ENCODE data around the gene ZSCAN23. TPM values are rescaled to one million over a fixed set of nuclear protein-coding genes. Genes with fewer than 3 reads are reported as not detected.
A peak's percentile ranks its signal among the peaks of the same experiment; 100 is the strongest.
"Not testable (repeated sequence)": the region's sequence is repeated elsewhere in the genome, so short reads cannot be mapped to it uniquely, and the experiment has no call there.

ZSCAN23 gene
- total RNA-seq, 1 donor from 2014 or later: 2.1 TPM

- no peak for DNase-seq (ENCODE audit: low spot score)
- no peaks in the 10 kb centered on the region for H3K9me3 Mint-ChIP-seq (ENCODE audit: low read depth)
- no peak overlapping the region for H3K4me3 Mint-ChIP-seq (ENCODE audit: unreplicated experiment)
- no peak overlapping the region for H3K27ac Mint-ChIP-seq (ENCODE audit: unreplicated experiment)
- peaks cover 7% of the 10 kb centered on the region for H3K4me1 Mint-ChIP-seq (ENCODE audit: low read depth)
- TF ChIP-seq CTCF (IDR thresholded peaks at IDR 0.05): no peak
- peaks cover 12% of the 10 kb centered on the region for H3K27me3 Mint-ChIP-seq (ENCODE audit: low read depth)
- peaks cover 2% of the 10 kb centered on the region for H3K36me3 Mint-ChIP-seq (ENCODE audit: low read depth)
Observed at GRCh38 chr6:28449056-28449455, 5.8 kb upstream of the ZSCAN23 start.

- H3K27ac Mint-ChIP-seq (ENCODE audit: unreplicated experiment); H3K36me3 Mint-ChIP-seq (ENCODE audit: low read depth); DNase-seq (ENCODE audit: low spot score); H3K9me3 Mint-ChIP-seq (ENCODE audit: low read depth); H3K27me3 Mint-ChIP-seq (ENCODE audit: low read depth): not testable (repeated sequence)
- Mint-ChIP-seq H3K4me1 (ENCODE audit: low read depth) (peaks cover 17% of the 10 kb centered on the region), H3K4me3 (ENCODE audit: unreplicated experiment) (peak overlapping the region; percentile 82)
Observed at GRCh38 chr6:28447512-28447906, 4.2 kb upstream of the ZSCAN23 start.

GRCh38 chr6:28446818-28447511 lies 3.7 kb upstream of the ZSCAN23 start:
- peak overlapping the region; percentile 82 for H3K4me3 Mint-ChIP-seq (ENCODE audit: unreplicated experiment)
- H3K27me3 Mint-ChIP-seq (ENCODE audit: low read depth): peaks cover 4% of the 10 kb centered on the region
- DNase-seq (ENCODE audit: low spot score): no peak
- no peak overlapping the region for H3K27ac Mint-ChIP-seq (ENCODE audit: unreplicated experiment)
- no peaks in the 10 kb centered on the region for H3K9me3 Mint-ChIP-seq (ENCODE audit: low read depth)
- H3K36me3 Mint-ChIP-seq (ENCODE audit: low read depth): peaks cover 2% of the 10 kb centered on the region
- no peak for TF ChIP-seq CTCF (IDR thresholded peaks at IDR 0.05)
- H3K4me1 Mint-ChIP-seq (ENCODE audit: low read depth): peaks cover 22% of the 10 kb centered on the region

- H3K4me1 Mint-ChIP-seq (ENCODE audit: low read depth): peaks cover 22% of the 10 kb centered on the region
- H3K9me3 Mint-ChIP-seq (ENCODE audit: low read depth); H3K27ac Mint-ChIP-seq (ENCODE audit: unreplicated experiment); H3K27me3 Mint-ChIP-seq (ENCODE audit: low read depth); H3K36me3 Mint-ChIP-seq (ENCODE audit: low read depth); H3K4me3 Mint-ChIP-seq (ENCODE audit: unreplicated experiment); DNase-seq (ENCODE audit: low spot score): not testable (repeated sequence)
Observed at GRCh38 chr6:28444759-28445158, 1.5 kb upstream of the ZSCAN23 start.

GRCh38 chr6:28442586-28442985 lies 705 bp downstream of the ZSCAN23 start:
- Mint-ChIP-seq H3K4me3 (ENCODE audit: unreplicated experiment) (peak overlapping the region; percentile 96), H3K27ac (ENCODE audit: unreplicated experiment) (peak overlapping the region; percentile 85), H3K4me1 (ENCODE audit: low read depth) (peaks cover 22% of the 10 kb centered on the region), H3K9me3 (ENCODE audit: low read depth) (no peaks in the 10 kb centered on the region), H3K27me3 (ENCODE audit: low read depth) (no peaks in the 10 kb centered on the region), H3K36me3 (ENCODE audit: low read depth) (peaks cover 2% of the 10 kb centered on the region)
- no peak for DNase-seq (ENCODE audit: low spot score)
- TF ChIP-seq CTCF (IDR thresholded peaks at IDR 0.05): no peak

GRCh38 chr6:28436404-28436803 lies 6.9 kb downstream of the ZSCAN23 start:
- Mint-ChIP-seq H3K36me3 (ENCODE audit: low read depth) (peaks cover 6% of the 10 kb centered on the region), H3K9me3 (ENCODE audit: low read depth) (no peaks in the 10 kb centered on the region), H3K4me1 (ENCODE audit: low read depth) (no peaks in the 10 kb centered on the region), H3K27ac (ENCODE audit: unreplicated experiment) (no peak overlapping the region), H3K27me3 (ENCODE audit: low read depth) (no peaks in the 10 kb centered on the region), H3K4me3 (ENCODE audit: unreplicated experiment) (no peak overlapping the region)
- DNase-seq (ENCODE audit: low spot score): no peak
- TF ChIP-seq CTCF (IDR thresholded peaks at IDR 0.05): no peak
